ENCODE measurements around the gene SEMA3G.

The SEMA3G gene

DNA sequence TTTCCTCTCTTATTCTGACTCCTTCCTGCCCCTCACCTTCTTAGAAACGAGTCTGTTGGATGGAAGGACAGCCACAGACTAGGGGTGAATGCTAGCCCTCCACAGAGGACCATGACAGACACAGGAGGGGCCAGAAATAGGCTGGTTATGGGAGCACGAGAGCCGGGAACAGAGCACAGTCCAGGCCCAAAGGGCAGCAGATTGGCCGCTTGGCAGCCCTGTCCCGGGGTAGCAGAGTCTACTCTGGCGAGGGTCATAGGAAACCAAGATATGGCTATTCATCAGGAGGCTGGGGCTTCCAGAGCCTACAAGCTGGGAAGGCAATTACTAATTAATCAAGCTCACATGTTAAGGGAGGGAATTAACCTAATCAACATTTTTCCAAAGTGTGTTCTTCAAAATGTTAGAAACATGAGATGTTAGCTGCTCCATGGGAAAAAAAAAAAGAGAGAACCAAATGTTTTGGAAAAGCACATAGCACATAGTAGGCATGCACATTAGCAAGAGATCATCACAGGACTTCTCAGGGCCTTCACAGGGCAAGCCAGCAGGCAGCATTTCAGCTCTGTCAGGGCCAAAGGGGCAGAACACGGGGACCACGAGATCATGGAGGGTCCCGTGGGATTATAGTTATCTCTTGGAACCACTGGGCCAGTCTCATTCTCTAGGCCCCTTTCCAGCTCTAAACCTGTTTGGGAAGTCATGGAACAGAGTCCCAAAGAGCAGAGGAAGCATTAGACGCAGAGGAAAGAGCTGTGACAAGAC is 13.3 kb downstream of the SEMA3G start:
- in situ Hi-C loops (cut with HindIII; ENCODE audit: low pct_unique_long_range_greater_than_20kb, low sequenced_read_pairs): no loop called here
- DNase-seq (ENCODE audit: low read depth in 1 of 2, low spot score in 1 of 2): peak in 1 of 2 experiments; percentile 28
- TF ChIP-seq JUND (IDR thresholded peaks at IDR 0.05; ENCODE audit: low read depth): no peak

- no peak for DNase-seq (ENCODE audit: low read depth in 1 of 2, low spot score in 1 of 2)
Measured at GRCh38 chr3:52430416-52430810, 14.5 kb downstream of the SEMA3G start.

GRCh38 chr3:52429779-52430415 is 15.0 kb downstream of the SEMA3G start:
- in situ Hi-C loops (cut with HindIII; ENCODE audit: low pct_unique_long_range_greater_than_20kb, low sequenced_read_pairs): no loop called here
- TF ChIP-seq JUND (IDR thresholded peaks at IDR 0.05; ENCODE audit: low read depth): no peak
- DNase-seq (ENCODE audit: low read depth in 1 of 2, low spot score in 1 of 2): no peak

More at GRCh38 chr3:52430416-52430810, 14.5 kb downstream of the SEMA3G start:
- in situ Hi-C loops (cut with HindIII; ENCODE audit: low pct_unique_long_range_greater_than_20kb, low sequenced_read_pairs): no loop called here
- no peak for TF ChIP-seq JUND (IDR thresholded peaks at IDR 0.05; ENCODE audit: low read depth)

- in situ Hi-C loops (cut with HindIII; ENCODE audit: low pct_unique_long_range_greater_than_20kb, low sequenced_read_pairs): no loop called here
- no peak for DNase-seq (ENCODE audit: low read depth in 1 of 2, low spot score in 1 of 2)
- no peak for TF ChIP-seq JUND (IDR thresholded peaks at IDR 0.05; ENCODE audit: low read depth)
Measured at GRCh38 chr3:52429031-52429430, 15.9 kb downstream of the SEMA3G start.

- DNase-seq (ENCODE audit: low read depth in 1 of 2, low spot score in 1 of 2): peak in 1 of 2 experiments; percentile 80
- TF ChIP-seq JUND (IDR thresholded peaks at IDR 0.05; ENCODE audit: low read depth): no peak
- in situ Hi-C loops (cut with HindIII; ENCODE audit: low pct_unique_long_range_greater_than_20kb, low sequenced_read_pairs): no loop called here
Measured at GRCh38 chr3:52428151-52429005, 16.5 kb downstream of the SEMA3G start.

- in situ Hi-C loops (cut with HindIII; ENCODE audit: low pct_unique_long_range_greater_than_20kb, low sequenced_read_pairs): no loop called here
- no peak for DNase-seq (ENCODE audit: low read depth in 1 of 2, low spot score in 1 of 2)
- no peak for TF ChIP-seq JUND (IDR thresholded peaks at IDR 0.05; ENCODE audit: low read depth)
Measured at GRCh38 chr3:52423173-52423572, 21.7 kb downstream of the SEMA3G start.

DNA sequence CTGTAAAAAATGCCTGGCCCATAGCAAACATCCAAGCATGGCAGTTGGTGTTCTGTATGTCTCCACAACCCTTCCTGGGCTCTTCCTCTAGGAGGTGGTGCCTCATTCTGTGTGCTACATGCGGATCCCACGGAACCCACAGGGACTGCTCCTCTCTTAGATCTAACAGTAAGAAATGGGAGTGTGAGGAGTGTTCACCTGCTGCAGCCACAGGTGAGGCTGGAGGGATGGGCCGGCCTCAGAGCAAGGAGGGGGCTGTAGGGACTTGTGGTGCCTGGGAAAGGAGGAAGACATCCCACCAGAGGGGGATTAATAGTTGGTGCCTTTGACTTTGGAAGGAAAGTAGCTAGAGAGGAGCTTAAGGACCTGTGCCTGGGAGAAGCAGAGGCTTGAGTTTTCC is 22.2 kb downstream of the SEMA3G start:
- in situ Hi-C loops (cut with HindIII; ENCODE audit: low pct_unique_long_range_greater_than_20kb, low sequenced_read_pairs): no loop called here

DNA sequence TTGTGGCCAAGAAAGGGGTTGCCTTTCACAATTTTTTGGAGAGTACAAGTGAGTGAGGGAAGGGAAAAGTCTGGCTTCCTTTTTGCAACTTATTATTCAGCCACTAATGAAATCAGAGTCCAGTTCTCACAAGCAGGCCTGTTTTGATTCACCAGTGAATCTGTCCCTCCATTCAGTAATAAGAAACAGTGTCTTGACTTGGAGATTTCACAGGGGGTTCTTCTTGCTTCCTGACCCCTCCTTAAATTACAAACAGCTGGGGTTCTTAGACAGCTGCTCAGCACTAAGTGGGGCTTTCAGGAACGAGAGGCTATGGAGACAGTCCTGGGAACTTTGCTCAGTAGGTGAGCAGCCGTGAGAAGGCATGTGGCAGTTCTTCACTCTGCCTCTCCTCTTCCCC is 24.5 kb downstream of the SEMA3G start:
- in situ Hi-C loops (cut with HindIII; ENCODE audit: low pct_unique_long_range_greater_than_20kb, low sequenced_read_pairs): no loop called here
- DNase-seq (ENCODE audit: low read depth in 1 of 2, low spot score in 1 of 2): no peak
- TF ChIP-seq JUND (IDR thresholded peaks at IDR 0.05; ENCODE audit: low read depth): no peak

More for the DNA sequence above, 22.2 kb downstream of the SEMA3G start:
- no peak for TF ChIP-seq JUND (IDR thresholded peaks at IDR 0.05; ENCODE audit: low read depth)
- no peak for DNase-seq (ENCODE audit: low read depth in 1 of 2, low spot score in 1 of 2)

DNA sequence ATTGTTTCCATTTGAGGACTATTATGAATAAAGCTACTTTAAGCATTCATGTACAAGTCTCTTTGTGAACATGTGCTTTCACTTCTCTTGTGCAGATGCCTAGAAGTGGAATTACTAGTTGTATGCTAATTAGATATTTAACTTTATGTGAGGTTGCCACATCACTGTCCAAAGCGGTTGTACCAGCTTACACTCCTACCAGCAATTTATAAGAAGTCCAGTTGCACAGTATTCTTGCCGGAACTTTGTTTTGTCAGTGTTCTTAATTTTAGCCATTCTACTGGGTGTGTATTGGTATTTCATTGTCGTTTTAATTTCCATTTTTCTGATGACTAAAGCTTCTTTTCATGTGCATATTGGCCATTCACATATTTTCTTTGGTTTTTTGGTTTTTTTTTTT is 29.1 kb downstream of the SEMA3G start:
- in situ Hi-C loops (cut with HindIII; ENCODE audit: low pct_unique_long_range_greater_than_20kb, low sequenced_read_pairs): no loop called here
- DNase-seq (ENCODE audit: low read depth in 1 of 2, low spot score in 1 of 2): peak in 1 of 2 experiments; percentile 13
- TF ChIP-seq JUND (IDR thresholded peaks at IDR 0.05; ENCODE audit: low read depth): no peak

DNA sequence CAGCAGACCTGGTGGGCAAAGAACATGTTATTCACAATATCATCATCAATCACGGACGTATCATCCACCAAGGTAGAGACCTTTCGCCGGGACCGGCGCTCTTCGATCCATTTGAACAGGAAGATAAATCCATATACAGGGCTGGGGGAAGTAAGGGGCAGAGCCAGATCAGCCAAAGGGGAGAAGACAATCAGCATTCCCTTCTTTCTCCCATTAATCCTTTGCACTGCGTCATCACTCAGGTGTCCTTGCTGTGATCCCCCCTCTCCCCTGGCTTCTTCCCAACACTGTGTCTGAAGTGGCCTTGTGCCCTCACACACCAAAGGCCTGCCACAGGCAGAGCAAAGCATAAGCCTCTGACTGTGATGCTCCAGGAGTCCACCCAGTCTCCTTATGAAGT is 36.4 kb downstream of the SEMA3G start:
- in situ Hi-C loops (cut with HindIII; ENCODE audit: low pct_unique_long_range_greater_than_20kb, low sequenced_read_pairs): no loop called here
- TF ChIP-seq JUND (IDR thresholded peaks at IDR 0.05; ENCODE audit: low read depth): no peak
- no peak for DNase-seq (ENCODE audit: low read depth in 1 of 2, low spot score in 1 of 2)

DNA sequence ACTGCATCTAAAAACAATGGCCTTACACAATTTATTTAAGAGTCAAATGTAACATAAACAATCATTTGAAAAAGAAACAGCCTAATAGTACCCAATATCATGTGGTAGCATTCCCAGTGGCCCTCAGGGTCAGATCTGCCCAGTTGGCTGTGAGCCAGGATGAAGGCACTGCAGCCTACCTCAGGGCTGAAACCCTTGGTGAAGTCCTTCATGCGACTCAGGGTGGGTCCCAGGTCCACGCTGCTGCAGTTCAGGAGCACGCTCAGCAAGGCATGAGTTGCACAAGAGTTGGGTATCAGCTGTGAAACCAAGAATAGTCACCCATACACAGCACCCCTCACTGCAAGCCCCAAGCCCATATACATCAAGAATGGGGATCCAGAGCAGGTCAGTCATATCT is 37.1 kb downstream of the SEMA3G start:
- no peak for TF ChIP-seq JUND (IDR thresholded peaks at IDR 0.05; ENCODE audit: low read depth)
- in situ Hi-C loops (cut with HindIII; ENCODE audit: low pct_unique_long_range_greater_than_20kb, low sequenced_read_pairs): no loop called here
- DNase-seq (ENCODE audit: low read depth in 1 of 2, low spot score in 1 of 2): no peak

GRCh38 chr3:52406791-52407510 is 38.0 kb downstream of the SEMA3G start:
- no peak for DNase-seq (ENCODE audit: low read depth in 1 of 2, low spot score in 1 of 2)
- no peak for TF ChIP-seq JUND (IDR thresholded peaks at IDR 0.05; ENCODE audit: low read depth)
- in situ Hi-C loops (cut with HindIII; ENCODE audit: low pct_unique_long_range_greater_than_20kb, low sequenced_read_pairs): no loop called here

All from T47D (cell line).